HL-60 (cell line): ENCODE measurements around the gene SNAI1.

Experiments used
- CTCF ChIP-seq: IDR thresholded peaks from one replicate; pipeline ENCODE4 v1.5.1; 2011; ENCODE audit warnings: low read length, control low read depth, inconsistent platforms; ENCODE audit not compliant: insufficient read depth
- GABPA ChIP-seq: IDR thresholded peaks from 2 replicates; pipeline ENCODE4 v1.6.1; 2012; ENCODE audit warnings: low read depth
- POLR2AphosphoS5 ChIP-seq: IDR thresholded peaks from 2 replicates; pipeline ENCODE4 v1.6.1; 2012; ENCODE audit warnings: low read depth

GRCh38 chr20:50001784-50002311, 19.1 kb downstream of the SNAI1 start:
- no peak for TF ChIP-seq POLR2AphosphoS5
- no peak for TF ChIP-seq GABPA
- TF ChIP-seq CTCF, result no peak
